Measurements from ENCODE around the gene LSM14B.
"Not testable (repeated sequence)": the region's sequence is repeated elsewhere in the genome, so short reads cannot be mapped to it uniquely, and the experiment has no call there.

Gene LSM14B

DNA sequence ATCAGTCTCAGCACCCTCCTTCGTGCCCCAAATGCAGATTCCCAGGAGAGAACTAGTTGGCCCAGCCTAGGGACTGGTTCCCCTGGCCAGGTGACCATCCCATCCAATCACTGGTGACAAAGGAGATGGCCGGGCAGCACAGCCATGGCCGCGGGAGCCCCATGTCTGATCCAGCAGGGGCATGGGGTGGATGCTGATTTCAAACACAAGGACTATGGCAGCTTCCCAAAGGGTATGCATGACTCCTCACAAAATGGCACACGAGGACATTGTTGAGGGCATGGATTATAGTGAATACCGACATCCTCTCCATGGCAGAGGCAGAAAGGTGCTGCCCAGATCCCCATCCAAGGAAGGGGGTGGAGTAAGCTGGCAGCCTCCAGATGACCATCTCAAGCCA lies 9.9 kb upstream of the LSM14B start:
- no peaks in the 10 kb centered on the region for H3K9me2 ChIP-seq (ENCODE audit: low read depth, low read length)
- no peaks in the 10 kb centered on the region for H4K20me1 ChIP-seq (ENCODE audit: insufficient read depth, low read length)
- no peak overlapping the region for H2AFZ ChIP-seq (ENCODE audit: low read length)
- H3F3A ChIP-seq (ENCODE audit: insufficient read depth, low read length) = no peaks in the 10 kb centered on the region
- H3K4me1 ChIP-seq (ENCODE audit: insufficient read depth, low read length, severe bottlenecking) = no peaks in the 10 kb centered on the region
- H3K27ac ChIP-seq (ENCODE audit: low read depth, low read length, poor library complexity, severe bottlenecking) = no peak overlapping the region
- H3K27me3 ChIP-seq (ENCODE audit: insufficient read depth, low read length) = peaks cover 8% of the 10 kb centered on the region; the same call in 1 of the 2 replicates
- no peak overlapping the region for H3K4me3 ChIP-seq (ENCODE audit: low read depth, low read length, poor library complexity, severe bottlenecking)
- H3K9ac ChIP-seq (ENCODE audit: low read length) = no peak overlapping the region
- H3K9me3 ChIP-seq (ENCODE audit: low read length) = peaks cover 25% of the 10 kb centered on the region
- H3K4me2 ChIP-seq (ENCODE audit: low read length) = no peak overlapping the region
- no peaks in the 10 kb centered on the region for H3K79me2 ChIP-seq (ENCODE audit: insufficient read depth, low read length)
- H3K36me3 ChIP-seq (ENCODE audit: insufficient read depth, low read length) = no peaks in the 10 kb centered on the region; the same call in 1 of the 2 replicates
- no peak for TF ChIP-seq EZH2 (IDR thresholded peaks at IDR 0.05; ENCODE audit: borderline replicate concordance, low read length)
- TF ChIP-seq CTCF (IDR thresholded peaks at IDR 0.05; ENCODE audit: low read length) = no peak

DNA sequence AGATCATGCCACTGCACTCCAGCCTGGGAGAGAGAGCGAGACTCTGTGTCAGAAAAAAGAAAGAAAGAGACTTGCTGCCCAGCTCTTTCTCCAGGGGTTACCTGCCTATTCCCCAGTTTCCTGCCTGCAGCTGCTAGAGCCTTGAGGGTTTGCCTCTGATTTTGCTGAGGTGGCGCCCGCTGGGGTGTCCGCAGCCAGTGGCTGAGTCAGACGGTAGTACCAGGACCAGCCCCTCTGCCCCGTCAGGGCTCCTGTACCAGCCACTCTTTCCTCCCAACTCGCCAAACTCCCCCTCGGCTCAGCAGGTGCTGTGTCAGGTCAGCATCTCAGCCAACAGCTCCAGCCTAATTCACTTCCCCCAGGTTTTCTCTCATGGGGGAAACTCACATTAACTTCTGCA lies 7.4 kb upstream of the LSM14B start:
- H3K9me3 ChIP-seq (ENCODE audit: low read length) = peaks cover 9% of the 10 kb centered on the region; the same call in 1 of the 2 replicates

DNA sequence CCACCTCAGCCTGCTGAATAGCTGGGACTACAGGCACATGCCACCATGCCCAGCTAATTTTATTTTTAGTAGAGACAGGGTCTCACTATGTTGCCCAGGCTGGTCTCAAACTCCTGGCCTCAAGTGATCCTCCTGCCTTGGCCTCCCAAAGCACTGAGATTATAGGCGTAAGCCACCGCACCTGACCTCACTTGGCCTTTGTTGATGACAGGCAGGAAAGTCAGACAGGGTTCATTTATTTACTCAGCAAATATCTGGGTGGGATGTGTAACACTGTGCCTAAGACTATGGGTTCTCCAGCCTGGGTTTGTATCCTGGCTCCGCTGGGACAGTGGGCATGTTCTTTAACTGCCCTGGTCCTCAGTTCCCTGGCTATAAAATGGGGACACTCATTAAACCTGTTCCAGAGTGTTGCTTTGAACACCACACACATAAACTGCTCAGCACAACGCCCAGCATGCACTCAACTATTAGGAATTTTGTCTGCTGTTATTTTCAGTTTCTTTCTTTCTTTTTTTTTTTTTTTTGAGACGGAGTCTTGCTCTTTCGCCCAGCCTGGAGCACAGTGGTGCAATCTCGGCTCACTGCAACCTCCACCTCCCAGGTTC lies 6.4 kb upstream of the LSM14B start:
- H2AFZ ChIP-seq (ENCODE audit: low read length); H3K9ac ChIP-seq (ENCODE audit: low read length); H3K36me3 ChIP-seq (ENCODE audit: insufficient read depth, low read length); H3K9me2 ChIP-seq (ENCODE audit: low read depth, low read length); H3K4me2 ChIP-seq (ENCODE audit: low read length); H3K79me2 ChIP-seq (ENCODE audit: insufficient read depth, low read length); H4K20me1 ChIP-seq (ENCODE audit: insufficient read depth, low read length); H3K27ac ChIP-seq (ENCODE audit: low read depth, low read length, poor library complexity, severe bottlenecking); H3K9me3 ChIP-seq (ENCODE audit: low read length); H3F3A ChIP-seq (ENCODE audit: insufficient read depth, low read length); H3K4me1 ChIP-seq (ENCODE audit: insufficient read depth, low read length, severe bottlenecking); H3K4me3 ChIP-seq (ENCODE audit: low read depth, low read length, poor library complexity, severe bottlenecking): not testable (repeated sequence)
- peaks cover 11% of the 10 kb centered on the region; the same call in 1 of the 2 replicates for H3K27me3 ChIP-seq (ENCODE audit: insufficient read depth, low read length)

More for the DNA sequence above, 7.4 kb upstream of the LSM14B start:
- Histone ChIP-seq H3K4me2 (ENCODE audit: low read length) (no peak overlapping the region), H3K4me3 (ENCODE audit: low read depth, low read length, poor library complexity, severe bottlenecking) (no peak overlapping the region), H4K20me1 (ENCODE audit: insufficient read depth, low read length) (no peaks in the 10 kb centered on the region), H3K79me2 (ENCODE audit: insufficient read depth, low read length) (no peaks in the 10 kb centered on the region), H3K27ac (ENCODE audit: low read depth, low read length, poor library complexity, severe bottlenecking) (no peak overlapping the region), H2AFZ (ENCODE audit: low read length) (no peak overlapping the region), H3K9me2 (ENCODE audit: low read depth, low read length) (no peaks in the 10 kb centered on the region), H3K4me1 (ENCODE audit: insufficient read depth, low read length, severe bottlenecking) (no peaks in the 10 kb centered on the region), H3K27me3 (ENCODE audit: insufficient read depth, low read length) (peaks cover 11% of the 10 kb centered on the region; the same call in 1 of the 2 replicates), H3K9ac (ENCODE audit: low read length) (no peak overlapping the region), H3K36me3 (ENCODE audit: insufficient read depth, low read length) (no peaks in the 10 kb centered on the region; the same call in 1 of the 2 replicates), H3F3A (ENCODE audit: insufficient read depth, low read length) (no peaks in the 10 kb centered on the region)
- TF ChIP-seq EZH2 (IDR thresholded peaks at IDR 0.05; ENCODE audit: borderline replicate concordance, low read length) (no peak), CTCF (IDR thresholded peaks at IDR 0.05; ENCODE audit: low read length) (no peak)

Data from OCI-LY1 (cell line).